PC-3 (cell line): ENCODE measurements around the gene PSMB10.

ENCODE experiments used
- CTCF ChIP-seq: fragments of 300-600 bp; sonication (generic); conservative IDR thresholded peaks from 2 replicates; pipeline ENCODE4 v1.5.1; 2017; ENCODE audit warnings: antibody characterized with exemption, low read depth, mild to moderate bottlenecking, low read length
- EZH2 ChIP-seq: fragments of 300-600 bp; sonication (generic); IDR thresholded peaks from one replicate; pipeline ENCODE4 v1.6.1; 2017; ENCODE audit warnings: antibody characterized with exemption, mild to moderate bottlenecking, low read length; ENCODE audit not compliant: unreplicated experiment

- no peak for TF ChIP-seq CTCF
- TF ChIP-seq EZH2: no peak
Observed at GRCh38 chr16:67957622-67958021, 21.0 kb upstream of the PSMB10 start.
